GF-D8 (cell line): ENCODE measurements around the gene STYXL1.
A peak's percentile ranks its signal among the peaks of the same experiment; 100 is the strongest.
"Not testable (repeated sequence)": the region's sequence is repeated elsewhere in the genome, so short reads cannot be mapped to it uniquely, and the experiment has no call there.

ENCODE experiments used
- DNase-seq: peaks from one replicate; lab custom pipeline; 2025; lab: John Stamatoyannopoulos, UW

STYXL1 gene

GRCh38 chr7:76029682-76030081, 18.1 kb downstream of the STYXL1 start:
- DNase-seq, result not testable (repeated sequence)

DNA sequence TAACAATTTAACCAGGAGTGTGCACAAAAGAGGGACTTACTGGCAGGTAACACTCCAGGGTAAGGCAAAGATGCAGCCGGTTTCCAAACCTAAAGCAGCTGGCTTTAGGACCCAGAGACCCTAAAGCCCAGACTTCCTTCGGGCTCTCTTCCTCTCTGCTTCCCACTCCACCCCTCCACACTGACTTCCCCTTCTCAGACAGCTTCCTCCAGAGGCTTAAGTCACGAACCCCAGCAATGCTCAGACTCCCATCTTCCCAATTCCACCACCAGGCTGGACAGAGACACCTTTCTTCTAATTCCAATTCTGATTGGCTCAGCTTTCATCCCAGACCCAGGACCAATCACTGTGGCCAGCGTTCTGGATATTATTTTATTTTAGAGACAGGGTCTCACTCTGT, 24.8 kb downstream of the STYXL1 start:
- peak; percentile 74 for DNase-seq

- no peak for DNase-seq
Measured at GRCh38 chr7:76022026-76022780, 25.6 kb downstream of the STYXL1 start.

DNA sequence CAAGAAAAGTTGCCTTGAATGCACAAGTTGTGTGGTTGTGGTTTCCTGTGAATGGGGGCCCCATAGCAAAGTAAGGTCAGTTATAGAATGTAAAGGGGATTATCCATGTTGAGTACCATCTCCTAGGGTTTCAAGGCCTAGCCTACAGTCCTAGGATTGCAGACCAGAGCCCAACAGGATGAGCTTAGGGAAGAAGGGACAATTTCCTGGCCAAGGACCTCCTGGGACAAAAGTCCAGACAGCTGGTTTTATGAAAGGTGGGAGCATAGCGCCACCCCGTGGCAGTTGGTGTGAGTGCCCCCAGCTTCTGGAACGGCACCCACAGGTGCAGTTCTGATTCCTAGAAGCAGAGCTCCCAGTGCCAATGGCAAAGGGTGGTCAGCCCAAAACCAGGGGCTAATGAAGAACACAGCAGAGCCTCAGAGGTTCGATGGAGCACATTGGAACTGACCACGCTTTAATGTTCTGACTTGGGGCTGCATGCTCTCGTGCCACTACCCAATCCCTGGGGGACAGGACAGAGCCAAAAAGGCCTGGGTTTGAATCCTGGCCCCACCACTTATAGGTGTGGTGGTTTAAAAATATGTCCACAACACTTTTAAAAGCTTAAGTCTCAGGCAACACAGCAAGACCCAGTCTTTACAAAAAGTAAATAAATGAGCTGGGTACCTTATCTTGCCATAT, 27.6 kb downstream of the STYXL1 start:
- peak; percentile 25 for DNase-seq

- DNase-seq, result not testable (repeated sequence)
Measured at GRCh38 chr7:76018520-76018919, 29.3 kb downstream of the STYXL1 start.

DNA sequence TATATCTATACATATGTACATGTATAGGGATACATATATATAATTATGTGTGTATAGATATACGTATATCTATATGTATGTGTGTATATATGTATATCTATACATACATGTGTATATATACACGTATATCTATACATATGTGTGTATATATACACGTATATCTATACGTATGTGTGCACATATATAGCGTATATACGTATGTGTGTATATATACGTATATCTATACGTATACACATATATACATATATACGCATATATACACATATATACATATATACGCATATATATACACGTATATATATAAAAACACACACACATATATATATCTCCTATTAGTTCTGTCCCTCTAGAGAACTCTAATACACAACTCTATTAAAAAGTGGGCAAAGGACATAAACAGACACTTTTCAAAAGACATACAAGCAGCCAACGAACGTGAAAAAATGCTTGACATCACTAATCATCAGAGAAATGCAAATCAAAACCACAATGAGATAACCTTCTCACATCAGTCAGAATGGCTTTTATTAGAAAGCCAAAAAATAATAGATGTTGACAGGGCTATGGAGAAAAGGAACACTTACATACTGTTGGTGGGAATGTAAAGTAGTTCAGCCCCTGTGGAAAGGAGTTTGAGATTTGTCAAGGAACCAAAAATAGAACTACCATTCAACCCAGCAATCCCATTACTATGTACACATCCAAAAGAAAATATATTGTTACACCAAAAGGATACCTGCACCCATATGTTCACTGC, 31.4 kb downstream of the STYXL1 start:
- DNase-seq, result no peak

GRCh38 chr7:76011442-76011861, 36.3 kb downstream of the STYXL1 start:
- DNase-seq, result no peak

GRCh38 chr7:76009672-76010600, 37.9 kb downstream of the STYXL1 start:
- DNase-seq, result no peak

DNA sequence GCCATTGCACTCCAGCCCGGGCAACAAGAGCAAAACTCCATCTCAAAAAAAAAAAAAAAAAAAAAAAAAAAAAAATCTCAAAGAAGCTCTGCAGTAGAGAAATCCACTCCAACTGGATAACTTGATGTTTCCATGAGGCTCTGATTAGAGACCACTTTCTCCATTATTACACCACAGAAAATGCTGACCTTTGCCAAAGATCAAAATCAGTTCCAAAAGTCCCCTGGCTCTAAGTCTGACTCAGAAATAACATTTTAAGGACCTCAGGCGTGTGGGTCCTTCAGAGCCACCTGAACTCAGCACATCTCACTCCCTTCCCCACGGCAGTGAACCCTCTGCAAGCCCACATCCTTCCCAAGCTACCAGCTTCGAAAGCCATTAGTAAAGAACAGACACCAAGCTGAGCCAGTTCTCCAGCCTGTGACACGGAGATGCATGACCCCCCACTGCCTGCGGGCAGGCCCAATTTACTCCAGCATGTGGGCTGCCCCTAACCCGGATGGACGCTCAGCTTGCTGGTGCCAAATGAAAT, 39.6 kb downstream of the STYXL1 start:
- no peak for DNase-seq

DNA sequence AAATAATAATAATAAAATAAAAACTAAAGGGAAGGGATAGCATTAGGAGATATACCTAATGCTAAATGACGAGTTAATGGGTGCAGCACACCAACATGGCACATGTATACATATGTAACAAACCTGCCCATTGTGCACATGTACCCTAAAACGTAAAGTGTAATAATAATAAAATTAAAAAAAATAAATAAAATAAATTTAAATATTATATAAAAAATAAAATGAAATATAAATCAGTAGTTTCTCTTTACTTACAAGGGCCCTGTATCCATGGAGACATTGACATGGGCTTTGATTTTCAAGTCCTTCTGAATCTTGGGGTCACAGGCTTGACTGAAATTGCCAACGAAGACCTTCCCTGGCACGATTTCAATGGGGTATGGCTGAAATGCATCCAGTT, 42.8 kb downstream of the STYXL1 start:
- not testable (repeated sequence) for DNase-seq

DNA sequence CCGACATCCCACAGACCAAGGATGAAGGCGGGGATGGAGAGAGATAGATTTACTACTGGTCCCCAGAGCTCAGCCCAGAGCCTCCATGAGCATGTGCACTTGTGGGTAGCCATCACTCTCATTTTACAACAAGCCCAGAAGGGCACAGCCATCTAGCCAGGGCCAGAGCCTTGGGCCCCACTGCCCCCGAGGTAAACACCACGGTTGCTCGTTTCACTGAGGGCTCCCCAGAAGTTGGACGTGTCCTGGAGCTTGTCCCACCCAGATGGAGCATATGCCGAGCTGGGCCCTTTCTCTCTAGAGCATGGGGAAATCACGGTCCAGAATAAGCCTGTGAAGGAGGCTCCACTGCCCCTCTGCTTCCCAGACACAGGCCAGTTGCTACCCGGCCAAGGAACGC, 44.4 kb downstream of the STYXL1 start:
- DNase-seq, result no peak

DNA sequence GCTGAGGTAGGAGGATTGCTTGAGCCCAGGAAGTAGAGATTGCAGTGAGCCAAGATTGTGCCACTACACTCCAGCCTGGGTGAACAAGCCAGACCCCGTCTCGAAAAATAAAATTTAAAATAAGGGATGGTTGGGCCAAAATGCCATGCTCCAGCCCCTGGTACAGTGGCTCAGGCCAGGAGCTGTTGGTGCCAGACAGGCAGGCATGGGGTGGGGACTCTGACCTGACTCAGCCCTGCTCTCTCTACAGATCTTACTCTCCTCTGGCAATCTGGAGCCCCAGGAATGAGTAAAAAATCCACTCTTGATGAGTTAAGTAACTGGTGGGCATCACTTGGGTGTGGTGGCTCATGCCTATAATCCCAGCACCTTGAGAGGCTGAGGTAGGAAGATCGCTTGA, 45.0 kb downstream of the STYXL1 start:
- DNase-seq, result no peak

- no peak for DNase-seq
Measured at GRCh38 chr7:76002139-76002538, 45.7 kb downstream of the STYXL1 start.

DNA sequence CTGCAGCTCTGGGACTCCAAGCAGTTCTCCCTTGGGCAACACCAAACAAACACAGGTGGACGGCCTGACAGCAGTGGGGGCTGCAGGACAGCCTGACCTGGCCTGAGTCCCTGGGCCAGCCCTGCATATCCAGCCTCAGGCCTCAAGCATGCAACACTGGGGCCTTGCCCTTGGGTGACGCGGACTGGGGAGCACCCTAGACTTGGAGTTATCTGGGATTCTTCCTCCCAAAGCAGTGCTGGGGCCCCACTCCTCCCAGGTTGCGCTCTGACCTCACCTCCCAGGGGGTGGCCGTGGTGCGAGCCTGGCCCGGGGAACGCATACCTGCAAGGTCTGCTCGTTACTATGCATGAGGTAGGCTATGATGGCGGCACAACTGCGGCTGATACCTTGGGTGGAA, 47.2 kb downstream of the STYXL1 start:
- no peak for DNase-seq

DNA sequence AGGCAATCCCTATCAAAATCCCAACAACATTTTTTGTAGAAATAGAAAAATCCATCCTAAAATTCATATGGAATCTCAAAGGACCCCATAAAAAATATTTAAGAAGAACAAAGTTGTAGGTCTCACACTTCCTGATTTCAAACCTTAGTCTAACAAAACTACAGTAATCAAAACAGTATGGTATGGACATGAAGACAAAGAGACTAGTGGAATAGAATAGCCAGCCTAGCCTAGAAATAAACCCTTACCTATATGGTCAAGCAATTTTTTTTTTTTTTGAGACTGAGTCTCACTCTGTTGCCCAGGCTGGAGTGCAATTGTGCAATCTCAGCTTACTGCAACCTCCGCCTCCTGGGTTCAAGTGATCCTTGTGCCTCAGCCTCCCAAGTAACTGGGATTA, 49.8 kb downstream of the STYXL1 start:
- no peak for DNase-seq

DNA sequence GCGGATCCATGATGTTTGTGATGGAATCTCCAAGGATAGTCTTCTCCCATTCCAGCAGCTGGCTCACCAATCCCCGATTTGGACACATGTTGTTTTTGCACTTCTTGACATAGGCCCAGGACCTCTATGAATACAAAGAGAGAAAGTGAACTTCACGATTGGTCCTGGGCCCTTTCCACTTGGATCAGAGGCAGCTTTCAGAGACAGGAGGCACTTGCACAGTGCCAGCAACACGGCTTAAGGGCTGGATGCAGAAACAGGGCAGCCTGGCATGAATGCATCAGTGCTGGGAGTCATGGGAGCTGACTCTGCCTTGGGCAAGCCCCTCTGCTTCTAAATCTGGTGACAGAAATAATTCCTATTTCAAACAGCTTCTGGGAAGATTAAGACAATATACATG, 51.3 kb downstream of the STYXL1 start:
- no peak for DNase-seq

GRCh38 chr7:75995996-75996395, 51.8 kb downstream of the STYXL1 start:
- DNase-seq, result no peak

DNA sequence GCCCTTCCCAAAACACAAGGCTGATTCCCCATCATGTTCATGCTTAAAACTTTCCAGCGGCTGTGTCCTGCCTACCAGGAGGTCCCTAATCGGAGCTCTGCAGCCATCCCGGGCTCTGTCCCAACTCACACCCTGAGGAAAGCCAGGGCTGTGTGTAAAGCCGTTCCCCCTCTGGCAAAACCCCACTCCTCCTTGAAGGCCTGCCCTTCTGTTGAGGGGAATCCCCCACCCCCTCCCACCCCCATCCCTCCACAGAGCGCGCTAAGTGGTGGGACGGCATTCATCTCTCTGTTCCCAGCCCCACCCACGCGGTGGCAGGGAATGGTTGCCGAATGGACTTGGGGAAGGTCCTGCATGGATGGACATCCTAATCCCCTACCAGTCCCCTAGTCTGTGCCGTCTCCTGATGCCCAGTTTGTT, 52.7 kb downstream of the STYXL1 start:
- DNase-seq, result no peak

GRCh38 chr7:75994388-75995051, 53.3 kb downstream of the STYXL1 start, which contains the start of gene TMEM120A:
TMEM120A (minus strand) TSS chr7:75994595; CDS start chr7:75994570, 25 bp downstream.
- DNase-seq, result peak; percentile 66

DNA sequence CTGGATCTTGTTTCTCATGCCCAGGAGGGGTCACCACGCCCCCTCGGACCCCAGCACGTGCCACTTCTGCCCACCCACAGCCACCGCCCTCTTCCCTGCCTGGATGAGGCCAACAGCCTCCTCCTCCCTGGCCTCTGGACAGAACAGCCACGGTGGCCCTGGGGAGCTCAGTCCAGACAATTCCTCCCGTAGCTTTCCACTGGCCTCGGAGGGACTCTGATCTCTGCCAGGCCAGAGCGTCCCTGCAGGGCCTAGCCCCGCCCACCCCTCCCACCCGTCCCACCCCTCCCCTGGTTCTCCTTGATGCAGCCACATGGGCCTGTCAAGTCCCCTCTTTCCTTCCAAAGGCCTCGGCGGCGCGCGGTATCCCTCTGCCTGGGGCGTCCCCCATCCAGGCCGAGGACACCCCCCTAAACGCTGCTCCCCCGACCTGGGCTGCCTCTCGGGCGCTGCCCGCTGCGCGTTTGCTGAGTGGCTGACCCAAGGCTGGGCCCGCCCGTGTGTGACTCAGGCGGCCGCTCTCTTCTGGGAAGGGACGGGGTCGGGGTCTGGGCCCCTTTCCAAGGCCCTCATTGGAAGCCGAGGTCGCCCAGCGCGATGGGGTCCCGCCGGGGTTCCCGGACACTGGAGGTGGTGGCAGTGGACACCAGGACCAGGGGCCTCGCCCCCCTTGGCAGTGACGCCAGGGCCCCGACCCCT, 54.0 kb downstream of the STYXL1 start:
- DNase-seq, result no peak
